Vagina (tissue), 2 donors: Measurements from ENCODE around the gene BLNK.

Experiments used
- POLR2A ChIP-seq, 2 donors: fragments of 450-650 bp; IDR thresholded peaks; one replicate each; pipeline ENCODE4 v1.6.1; 2017; ENCODE audit warnings: antibody characterized with exemption in 2 of 2, mild to moderate bottlenecking in 2 of 2, moderate library complexity in 2 of 2
- POLR2AphosphoS5 ChIP-seq, 2 donors: sonication (generic); formaldehyde crosslinking; IDR thresholded peaks; one replicate each; pipeline ENCODE4 v1.9.0; 2017; ENCODE audit warnings: antibody characterized with exemption in 2 of 2, mild to moderate bottlenecking in 2 of 2, low read depth in 1 of 2; ENCODE audit not compliant: insufficient read depth in 1 of 2
- TF ChIP-seq, protein P1 (sequence below), 3 experiments: fragments of 450-650 bp in 2 of 3; fragments of 200-600 bp in 1 of 3; sonication (generic) in 1 of 3; IDR thresholded peaks; one replicate each; pipeline ENCODE4 v1.5.1; 2017 to 2019; ENCODE audit warnings: antibody characterized with exemption in 3 of 3, mild to moderate bottlenecking in 2 of 3, moderate library complexity in 2 of 3

DNA sequence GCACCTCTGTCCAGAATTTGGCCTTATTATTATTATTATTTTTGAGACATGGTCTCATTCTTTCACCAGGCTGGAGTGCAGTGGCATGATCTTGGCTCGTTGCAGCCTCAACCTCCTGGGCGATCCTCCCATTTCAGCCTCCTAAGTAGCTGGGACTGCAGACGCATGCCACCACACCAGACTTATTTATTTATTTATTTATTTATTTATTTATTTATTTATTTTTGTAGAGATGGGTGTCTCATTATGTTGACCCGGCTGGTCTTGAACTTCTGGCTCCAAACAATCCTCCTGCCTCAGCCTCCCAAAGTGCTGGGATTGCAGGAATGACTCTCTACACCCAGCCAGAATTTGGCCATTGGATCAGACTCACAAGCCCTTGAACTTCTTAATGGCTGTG lies 6.4 kb downstream of the BLNK start:
- TF ChIP-seq, protein P1, sequence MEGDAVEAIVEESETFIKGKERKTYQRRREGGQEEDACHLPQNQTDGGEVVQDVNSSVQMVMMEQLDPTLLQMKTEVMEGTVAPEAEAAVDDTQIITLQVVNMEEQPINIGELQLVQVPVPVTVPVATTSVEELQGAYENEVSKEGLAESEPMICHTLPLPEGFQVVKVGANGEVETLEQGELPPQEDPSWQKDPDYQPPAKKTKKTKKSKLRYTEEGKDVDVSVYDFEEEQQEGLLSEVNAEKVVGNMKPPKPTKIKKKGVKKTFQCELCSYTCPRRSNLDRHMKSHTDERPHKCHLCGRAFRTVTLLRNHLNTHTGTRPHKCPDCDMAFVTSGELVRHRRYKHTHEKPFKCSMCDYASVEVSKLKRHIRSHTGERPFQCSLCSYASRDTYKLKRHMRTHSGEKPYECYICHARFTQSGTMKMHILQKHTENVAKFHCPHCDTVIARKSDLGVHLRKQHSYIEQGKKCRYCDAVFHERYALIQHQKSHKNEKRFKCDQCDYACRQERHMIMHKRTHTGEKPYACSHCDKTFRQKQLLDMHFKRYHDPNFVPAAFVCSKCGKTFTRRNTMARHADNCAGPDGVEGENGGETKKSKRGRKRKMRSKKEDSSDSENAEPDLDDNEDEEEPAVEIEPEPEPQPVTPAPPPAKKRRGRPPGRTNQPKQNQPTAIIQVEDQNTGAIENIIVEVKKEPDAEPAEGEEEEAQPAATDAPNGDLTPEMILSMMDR (IDR thresholded peaks at IDR 0.05) = no peak
- TF ChIP-seq POLR2AphosphoS5 (IDR thresholded peaks at IDR 0.05; ENCODE audit: insufficient read depth in 1 of 2, low read depth in 1 of 2) (no peak), POLR2A (IDR thresholded peaks at IDR 0.05) (no peak)
